ENCODE data around the gene TNFRSF13B. TPM values are rescaled to one million over a fixed set of nuclear protein-coding genes. Genes with fewer than 3 reads are reported as not detected.

Gene TNFRSF13B
- total and polyA plus RNA-seq, 10 of the 15 experiments (the other 5 are each of a cell fraction or from before 2014, with no cell fraction given), result 15.5 to 231 (median 119) TPM

- TF ChIP-seq SKIL (IDR thresholded peaks at IDR 0.05; ENCODE audit: low read depth, poor library complexity, severe bottlenecking) (peak; percentile 18), ATF3 (IDR thresholded peaks at IDR 0.05; ENCODE audit: borderline replicate concordance, extremely low read depth, low read depth, low read length) (no peak), CUX1 (IDR thresholded peaks at IDR 0.05; ENCODE audit: insufficient replicate concordance, low read depth, low read length) (peak; percentile 79), MXI1 (IDR thresholded peaks at IDR 0.05; ENCODE audit: low read depth, low read length) (no peak), SUPT20H (IDR thresholded peaks at IDR 0.05; ENCODE audit: borderline replicate concordance, control insufficient read depth, low read depth, low read length) (no peak), STAT3 (IDR thresholded peaks at IDR 0.05; ENCODE audit: low read depth, low read length) (no peak), SRF (IDR thresholded peaks at IDR 0.05; ENCODE audit: low read depth in 2 of 2, low read length in 2 of 2) (no peak), BACH1 (IDR thresholded peaks at IDR 0.05; ENCODE audit: borderline replicate concordance) (no peak), TCF7 (IDR thresholded peaks at IDR 0.05; ENCODE audit: borderline replicate concordance) (no peak), HDAC2 (IDR thresholded peaks at IDR 0.05) (no peak), ZSCAN29 (IDR thresholded peaks at IDR 0.05) (no peak), NFIC (IDR thresholded peaks at IDR 0.05; ENCODE audit: low read depth, low read length) (peak; percentile 36), MEF2B (IDR thresholded peaks at IDR 0.05; ENCODE audit: partially characterized antibody, poor library complexity, severe bottlenecking) (peak; percentile 97), ZBTB40 (IDR thresholded peaks at IDR 0.05; ENCODE audit: borderline replicate concordance) (no peak), ZNF217 (IDR thresholded peaks at IDR 0.05) (0 out of 2 replicates have a peak, but pooled peaks have one; percentile 21), ZBED1 (IDR thresholded peaks at IDR 0.05; ENCODE audit: borderline replicate concordance) (no peak; the same call in 1 of the 2 replicates)
Measured at GRCh38 chr17:16980813-16981731, 9.2 kb upstream of the TNFRSF13B start (continued).
